ENCODE measurements around the gene PRR5L. TPM values are rescaled to one million over a fixed set of nuclear protein-coding genes. Genes with fewer than 3 reads are reported as not detected.

PRR5L gene
- total and polyA plus RNA-seq, 9 of the 15 experiments (the other 6 are each of a cell fraction or from before 2014, with no cell fraction given), result 0.11 to 0.60 (median 0.36) TPM; not detected in 2

DNA sequence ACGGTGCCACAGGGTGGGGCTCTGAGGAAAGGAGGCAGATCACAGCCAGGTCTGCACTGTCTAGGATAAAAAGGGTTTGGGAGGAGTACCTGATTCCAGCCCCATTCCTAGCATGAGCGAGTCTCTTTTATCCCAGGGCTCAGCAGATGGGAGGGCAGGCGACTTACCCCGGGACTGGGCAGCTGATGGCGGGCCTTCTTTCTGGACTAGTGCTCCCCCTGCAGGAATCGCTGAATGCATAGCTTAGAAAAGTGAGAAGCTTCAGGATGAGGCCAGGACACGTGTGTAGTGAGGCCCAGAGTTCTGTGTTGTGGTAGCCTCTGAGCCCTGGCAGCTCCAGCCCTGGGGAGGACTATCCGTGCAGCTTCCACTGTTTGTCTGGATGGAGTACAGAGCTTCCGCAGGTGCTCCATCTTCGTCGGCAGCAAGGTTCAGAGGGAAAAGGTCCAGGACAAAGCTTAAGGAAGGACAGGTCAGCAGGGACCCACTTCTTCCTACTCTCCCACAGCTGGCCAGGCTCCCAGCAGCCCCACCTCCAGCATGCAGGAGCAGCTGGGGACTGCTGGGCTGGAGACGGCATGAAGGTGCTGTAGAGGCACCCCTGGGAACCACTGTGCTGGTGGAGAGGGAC, 37.2 kb upstream of the PRR5L start (continued):
- TF ChIP-seq CEBPB (tag; IDR thresholded peaks at IDR 0.05) (no peak), PCBP1 (IDR thresholded peaks at IDR 0.05; ENCODE audit: low read depth, low read length, poor library complexity, severe bottlenecking) (no peak), SUPT5H (IDR thresholded peaks at IDR 0.05) (no peak), SAP30 (IDR thresholded peaks at IDR 0.05; ENCODE audit: borderline replicate concordance, insufficient read depth, low read depth, low read length, poor library complexity, severe bottlenecking) (no peak), HNRNPL (IDR thresholded peaks at IDR 0.05; ENCODE audit: low read depth, low read length) (no peak), EZH2 (IDR thresholded peaks at IDR 0.05; ENCODE audit: borderline replicate concordance, low read depth, low read length) (no peak), KHSRP (IDR thresholded peaks at IDR 0.05) (no peak), SMC3 (conservative IDR thresholded peaks at IDR 0.05; ENCODE audit: insufficient read depth, low read depth, low read length) (peak; percentile 46; the same call in 1 of the 2 replicates), ADNP (tag; IDR thresholded peaks at IDR 0.05) (no peak), TEAD1 (CRISPR knock-in tag; IDR thresholded peaks at IDR 0.05) (no peak), ZNF212 (CRISPR knock-in tag; IDR thresholded peaks at IDR 0.05) (no peak), RNF2 (IDR thresholded peaks at IDR 0.05) (no peak), FOXJ3 (CRISPR knock-in tag; IDR thresholded peaks at IDR 0.05) (no peak), CREB1 (IDR thresholded peaks at IDR 0.05) (no peak), CREB1 (CRISPR knock-in tag; IDR thresholded peaks at IDR 0.05) (no peak)
- TF ChIP-seq, protein P1, sequence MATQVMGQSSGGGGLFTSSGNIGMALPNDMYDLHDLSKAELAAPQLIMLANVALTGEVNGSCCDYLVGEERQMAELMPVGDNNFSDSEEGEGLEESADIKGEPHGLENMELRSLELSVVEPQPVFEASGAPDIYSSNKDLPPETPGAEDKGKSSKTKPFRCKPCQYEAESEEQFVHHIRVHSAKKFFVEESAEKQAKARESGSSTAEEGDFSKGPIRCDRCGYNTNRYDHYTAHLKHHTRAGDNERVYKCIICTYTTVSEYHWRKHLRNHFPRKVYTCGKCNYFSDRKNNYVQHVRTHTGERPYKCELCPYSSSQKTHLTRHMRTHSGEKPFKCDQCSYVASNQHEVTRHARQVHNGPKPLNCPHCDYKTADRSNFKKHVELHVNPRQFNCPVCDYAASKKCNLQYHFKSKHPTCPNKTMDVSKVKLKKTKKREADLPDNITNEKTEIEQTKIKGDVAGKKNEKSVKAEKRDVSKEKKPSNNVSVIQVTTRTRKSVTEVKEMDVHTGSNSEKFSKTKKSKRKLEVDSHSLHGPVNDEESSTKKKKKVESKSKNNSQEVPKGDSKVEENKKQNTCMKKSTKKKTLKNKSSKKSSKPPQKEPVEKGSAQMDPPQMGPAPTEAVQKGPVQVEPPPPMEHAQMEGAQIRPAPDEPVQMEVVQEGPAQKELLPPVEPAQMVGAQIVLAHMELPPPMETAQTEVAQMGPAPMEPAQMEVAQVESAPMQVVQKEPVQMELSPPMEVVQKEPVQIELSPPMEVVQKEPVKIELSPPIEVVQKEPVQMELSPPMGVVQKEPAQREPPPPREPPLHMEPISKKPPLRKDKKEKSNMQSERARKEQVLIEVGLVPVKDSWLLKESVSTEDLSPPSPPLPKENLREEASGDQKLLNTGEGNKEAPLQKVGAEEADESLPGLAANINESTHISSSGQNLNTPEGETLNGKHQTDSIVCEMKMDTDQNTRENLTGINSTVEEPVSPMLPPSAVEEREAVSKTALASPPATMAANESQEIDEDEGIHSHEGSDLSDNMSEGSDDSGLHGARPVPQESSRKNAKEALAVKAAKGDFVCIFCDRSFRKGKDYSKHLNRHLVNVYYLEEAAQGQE (IDR thresholded peaks at IDR 0.05; ENCODE audit: borderline replicate concordance), result peak; percentile 61; the same call in 1 of the 2 replicates
- TF ChIP-seq, protein P1 (CRISPR knock-in tag; IDR thresholded peaks at IDR 0.05; ENCODE audit: low read depth), result no peak
- TF ChIP-seq, protein P2, sequence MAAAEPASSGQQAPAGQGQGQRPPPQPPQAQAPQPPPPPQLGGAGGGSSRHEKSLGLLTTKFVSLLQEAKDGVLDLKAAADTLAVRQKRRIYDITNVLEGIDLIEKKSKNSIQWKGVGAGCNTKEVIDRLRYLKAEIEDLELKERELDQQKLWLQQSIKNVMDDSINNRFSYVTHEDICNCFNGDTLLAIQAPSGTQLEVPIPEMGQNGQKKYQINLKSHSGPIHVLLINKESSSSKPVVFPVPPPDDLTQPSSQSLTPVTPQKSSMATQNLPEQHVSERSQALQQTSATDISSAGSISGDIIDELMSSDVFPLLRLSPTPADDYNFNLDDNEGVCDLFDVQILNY (CRISPR knock-in tag; IDR thresholded peaks at IDR 0.05), result no peak

All from K562 (cell line).